ENCODE results near the gene DDX19B.

- TF ChIP-seq POLR2A (IDR thresholded peaks at IDR 0.05) (no peak), CTCF (IDR thresholded peaks at IDR 0.05) (no peak)
Observed at GRCh38 chr16:70320121-70320520, 21.1 kb downstream of the DDX19B start.
